Myocyte (in vitro differentiated cells): ENCODE results near the gene PLGRKT. TPM values are rescaled to one million over a fixed set of nuclear protein-coding genes. Genes with fewer than 3 reads are reported as not detected.
A peak's percentile ranks its signal among the peaks of the same experiment; 100 is the strongest.
"Not testable (repeated sequence)": the region's sequence is repeated elsewhere in the genome, so short reads cannot be mapped to it uniquely, and the experiment has no call there.

ENCODE experiments used
- DNase-seq: peaks from one replicate; pipeline ENCODE4 v3.0.0-alpha.2; 2012; ENCODE audit warnings: low read depth
- total RNA-seq: library from RNA; depleted of rRNA; stranded (reverse); fragments of >200 nt; gene quantifications from 2 replicates; pipeline ENCODE4 v1.2.3, GENCODE V29; 2014

Gene PLGRKT
- total RNA-seq, 1 donor from 2014 or later: 46.9 TPM

- no peak for DNase-seq
These were observed 15.3 kb upstream of the PLGRKT start for GRCh38 chr9:5453004-5453403.

- DNase-seq: no peak
These were observed 14.5 kb upstream of the PLGRKT start for GRCh38 chr9:5452286-5452609.

DNA sequence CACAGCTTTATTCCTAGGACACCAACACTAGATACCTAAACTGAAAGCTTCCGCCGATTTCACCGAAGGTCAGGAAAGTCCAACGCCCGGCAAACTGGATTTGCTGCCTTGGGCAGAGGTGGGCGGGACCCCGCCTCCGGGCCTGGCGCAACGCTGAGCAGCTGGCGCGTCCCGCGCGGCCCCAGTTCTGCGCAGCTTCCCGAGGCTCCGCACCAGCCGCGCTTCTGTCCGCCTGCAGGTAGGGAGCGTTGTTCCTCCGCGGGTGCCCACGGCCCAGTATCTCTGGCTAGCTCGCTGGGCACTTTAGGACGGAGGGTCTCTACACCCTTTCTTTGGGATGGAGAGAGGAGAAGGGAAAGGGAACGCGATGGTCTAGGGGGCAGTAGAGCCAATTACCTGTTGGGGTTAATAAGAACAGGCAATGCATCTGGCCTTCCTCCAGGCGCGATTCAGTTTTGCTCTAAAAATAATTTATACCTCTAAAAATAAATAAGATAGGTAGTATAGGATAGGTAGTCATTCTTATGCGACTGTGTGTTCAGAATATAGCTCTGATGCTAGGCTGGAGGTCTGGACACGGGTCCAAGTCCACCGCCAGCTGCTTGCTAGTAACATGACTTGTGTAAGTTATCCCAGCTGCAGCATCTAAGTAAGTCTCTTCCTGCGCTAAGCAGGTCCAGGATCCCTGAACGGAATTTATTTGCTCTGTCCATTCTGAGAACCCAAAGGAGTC is 12.8 kb upstream of the PLGRKT start, which contains the start of gene CD274:
Gene CD274, plus strand, starts transcription at position 184 of the 733 bp plus-strand sequence. CDS start 5,572 bp downstream, outside the sequence.
- peak; percentile 84 for DNase-seq

GRCh38 chr9:5449521-5450358 is 12.0 kb upstream of the PLGRKT start:
- DNase-seq: no peak

DNA sequence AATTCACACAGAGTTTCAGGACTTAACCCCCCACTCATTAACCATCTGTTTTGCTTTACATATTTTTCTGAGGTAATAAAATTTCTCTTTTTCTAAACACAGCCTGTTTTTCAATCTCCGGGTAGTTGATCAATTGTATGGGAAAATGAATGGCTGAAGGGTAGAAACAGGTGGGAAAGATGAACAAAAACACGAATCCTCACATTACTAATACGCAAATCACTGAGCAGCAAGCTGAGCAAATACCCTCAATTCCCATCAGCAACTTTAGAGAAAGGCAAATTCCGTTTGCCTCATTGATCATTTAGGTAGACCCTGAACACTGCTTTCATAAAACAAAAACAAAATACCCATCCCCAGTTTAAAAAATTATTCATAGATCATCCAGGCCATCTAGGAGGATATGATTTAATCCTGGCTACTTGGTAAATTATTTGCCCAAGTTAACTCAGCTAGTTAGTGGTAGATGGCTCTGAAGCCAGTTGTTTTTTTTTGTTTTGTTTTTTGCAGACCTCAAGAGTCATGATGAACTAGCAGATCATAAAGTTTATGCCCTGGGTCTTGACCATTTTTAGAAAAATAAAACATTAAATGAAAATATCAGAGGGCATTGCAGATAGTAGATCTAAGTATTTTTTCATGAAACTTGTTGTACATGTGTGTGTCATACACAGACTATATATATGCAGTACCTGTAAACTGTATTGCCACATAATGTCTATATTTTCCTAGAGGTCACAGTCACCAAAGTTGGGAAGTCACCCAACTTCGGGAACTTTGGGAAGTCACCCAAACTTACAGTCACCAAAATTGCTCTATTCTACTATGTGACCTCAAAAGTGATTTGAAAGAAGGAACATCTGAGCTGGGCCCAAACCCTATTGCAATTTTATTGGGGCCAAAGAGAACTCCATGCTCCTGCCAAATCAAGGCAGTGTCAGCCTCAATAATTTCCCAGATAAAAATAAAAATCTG is 11.0 kb upstream of the PLGRKT start:
- no peak for DNase-seq

DNA sequence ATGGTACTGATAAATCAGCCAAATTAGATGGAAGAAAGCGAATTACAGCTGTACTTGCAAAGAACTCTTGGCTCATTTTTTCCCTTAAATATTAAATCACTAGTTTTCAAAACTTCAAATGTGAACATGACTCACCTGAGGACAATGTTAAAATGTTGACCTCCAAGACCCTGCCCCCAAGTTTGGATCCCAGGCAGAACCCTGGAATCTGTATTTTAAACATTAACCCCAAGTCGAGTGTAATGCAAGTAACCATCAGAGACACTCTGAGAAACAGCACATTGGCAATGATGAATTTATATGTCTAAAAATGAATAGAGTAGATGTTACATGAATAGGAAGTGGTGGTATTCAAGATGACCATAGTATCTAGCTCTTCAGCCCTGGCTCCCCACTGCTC is 10.3 kb upstream of the PLGRKT start:
- no peak for DNase-seq

GRCh38 chr9:5447337-5447736 is 9.6 kb upstream of the PLGRKT start:
- no peak for DNase-seq

GRCh38 chr9:5446451-5447236 is 8.9 kb upstream of the PLGRKT start:
- DNase-seq: peak; percentile 75

DNA sequence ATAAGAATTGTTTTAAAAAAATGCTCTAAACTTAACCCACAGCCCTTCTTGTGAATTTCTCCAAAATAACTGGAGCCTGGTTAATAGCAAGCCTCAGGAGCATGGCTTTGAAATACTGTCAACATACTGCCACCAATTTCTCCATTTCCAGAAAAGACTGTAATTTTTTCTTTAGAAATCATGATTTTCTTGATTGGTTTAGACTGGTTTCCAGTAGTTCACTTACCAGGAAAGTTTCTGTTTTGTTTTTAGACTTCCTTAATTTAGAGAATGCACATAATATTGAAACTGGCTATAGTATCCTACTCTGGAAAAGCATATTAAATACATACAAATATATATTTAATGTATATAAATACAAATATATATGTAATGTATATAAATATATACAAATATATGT is 8.2 kb upstream of the PLGRKT start:
- DNase-seq: no peak

DNA sequence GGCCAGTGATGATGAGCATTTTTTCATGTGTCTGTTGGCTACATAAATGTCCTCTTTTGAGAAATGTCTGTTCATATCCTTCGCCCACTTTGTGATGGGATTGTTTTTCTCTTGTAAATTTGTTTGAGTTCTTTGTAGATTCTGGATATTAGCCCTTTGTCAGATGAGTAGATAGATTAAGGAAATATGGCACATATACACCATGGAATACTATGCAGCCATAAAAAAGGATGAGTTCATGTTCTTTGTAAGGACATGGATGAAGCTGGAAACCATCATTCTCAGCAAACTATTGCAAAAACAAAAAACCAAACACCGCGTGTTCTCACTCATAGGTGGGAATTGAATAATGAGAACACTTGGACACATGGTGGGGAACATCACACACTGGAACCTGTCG is 7.4 kb upstream of the PLGRKT start:
- DNase-seq: not testable (repeated sequence)

- no peak for DNase-seq
These were observed 6.1 kb upstream of the PLGRKT start for GRCh38 chr9:5443850-5444249.

DNA sequence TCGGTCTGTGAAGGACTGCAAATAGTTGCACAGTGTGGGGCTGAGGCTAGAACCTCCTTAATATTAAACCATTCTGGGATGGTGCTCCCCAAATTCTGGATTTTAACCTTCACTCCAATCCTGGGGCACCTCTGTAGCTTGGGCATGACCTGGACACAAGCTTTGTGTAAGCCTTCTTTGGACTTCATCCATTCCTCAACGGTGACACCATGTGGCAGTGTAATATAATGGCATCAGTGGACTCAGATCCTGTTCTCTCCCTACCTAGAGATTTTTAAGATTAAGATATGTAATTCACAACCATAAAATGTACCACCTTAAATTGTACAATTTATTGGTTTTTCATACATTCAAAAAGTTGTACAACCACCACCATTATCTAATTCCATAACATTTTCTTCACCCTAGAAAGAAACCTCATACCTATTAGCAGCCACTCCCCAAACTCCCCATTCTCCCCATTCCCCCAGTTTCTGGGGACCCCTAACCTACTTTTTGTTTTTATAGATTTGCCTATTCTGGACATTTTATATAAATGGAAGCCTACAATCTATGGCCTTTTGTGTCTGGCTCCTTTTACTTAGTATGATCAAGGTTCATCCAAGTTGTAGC is 4.8 kb upstream of the PLGRKT start:
- peak; percentile 77 for DNase-seq

DNA sequence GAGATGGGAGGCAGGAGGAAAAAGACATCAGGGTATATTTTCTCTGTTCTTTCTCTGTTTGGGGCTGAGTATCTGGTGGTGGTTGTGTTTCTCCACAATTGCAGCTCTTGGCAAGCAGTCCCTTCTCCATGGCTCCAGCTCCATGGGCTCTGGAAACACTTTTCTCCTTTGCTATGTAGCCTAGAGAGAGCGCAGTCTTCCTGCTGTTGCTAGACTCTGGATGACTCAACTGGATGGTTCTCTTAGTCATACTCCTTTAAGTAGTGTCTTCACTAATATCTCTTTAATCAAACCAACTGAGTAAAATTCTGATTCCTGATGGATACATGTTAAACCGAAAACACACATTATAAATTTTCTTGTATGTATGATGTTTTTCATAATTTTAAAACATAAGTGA is 3.3 kb upstream of the PLGRKT start:
- DNase-seq: peak; percentile 18

- DNase-seq: no peak
These were observed 2.7 kb upstream of the PLGRKT start for GRCh38 chr9:5440426-5440825.

DNA sequence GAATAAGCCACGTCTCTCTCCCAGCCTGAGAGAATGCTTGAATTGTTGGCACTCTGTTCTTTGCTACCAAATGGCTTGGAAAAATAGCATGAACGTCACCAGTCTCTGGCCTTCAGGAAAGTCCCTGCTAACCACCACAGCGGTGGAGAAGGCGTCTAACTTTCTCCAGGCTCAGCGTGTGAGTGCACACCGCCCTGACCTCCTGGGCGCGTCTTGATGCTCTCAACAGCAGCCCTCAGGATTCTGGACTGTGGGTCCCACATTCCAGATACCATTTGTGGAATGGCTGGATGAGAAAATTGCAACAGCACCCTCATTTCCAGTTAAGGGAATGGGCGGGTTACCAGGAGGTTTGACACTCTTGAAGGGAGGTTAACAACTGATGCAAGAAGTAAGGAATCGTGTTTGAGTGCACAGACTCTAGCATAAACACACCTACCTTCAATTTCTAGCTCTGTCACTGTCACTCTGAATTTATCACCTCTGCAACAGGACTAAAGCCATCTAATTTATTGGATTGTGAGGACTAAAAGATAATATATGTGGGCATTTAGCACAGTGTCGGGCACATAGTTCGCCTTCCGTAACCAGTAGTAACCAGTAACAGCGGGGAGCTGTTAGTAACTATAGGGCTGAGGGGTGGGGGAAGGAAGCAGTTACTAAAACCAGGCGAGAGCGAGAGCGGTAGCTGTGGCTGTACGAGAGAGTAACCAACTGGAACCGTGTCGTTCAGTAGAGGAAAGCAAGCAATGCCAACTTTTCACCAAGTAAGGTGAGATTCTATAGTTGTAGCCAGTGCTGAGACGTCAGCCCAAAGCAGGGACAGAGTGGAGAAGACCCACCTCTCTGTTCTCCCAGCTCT is 807 bp upstream of the PLGRKT start:
- DNase-seq: peak; percentile 55

GRCh38 chr9:5436441-5436840 is 1.3 kb downstream of the PLGRKT start:
- no peak for DNase-seq

GRCh38 chr9:5435912-5436311 is 1.8 kb downstream of the PLGRKT start:
- no peak for DNase-seq

DNA sequence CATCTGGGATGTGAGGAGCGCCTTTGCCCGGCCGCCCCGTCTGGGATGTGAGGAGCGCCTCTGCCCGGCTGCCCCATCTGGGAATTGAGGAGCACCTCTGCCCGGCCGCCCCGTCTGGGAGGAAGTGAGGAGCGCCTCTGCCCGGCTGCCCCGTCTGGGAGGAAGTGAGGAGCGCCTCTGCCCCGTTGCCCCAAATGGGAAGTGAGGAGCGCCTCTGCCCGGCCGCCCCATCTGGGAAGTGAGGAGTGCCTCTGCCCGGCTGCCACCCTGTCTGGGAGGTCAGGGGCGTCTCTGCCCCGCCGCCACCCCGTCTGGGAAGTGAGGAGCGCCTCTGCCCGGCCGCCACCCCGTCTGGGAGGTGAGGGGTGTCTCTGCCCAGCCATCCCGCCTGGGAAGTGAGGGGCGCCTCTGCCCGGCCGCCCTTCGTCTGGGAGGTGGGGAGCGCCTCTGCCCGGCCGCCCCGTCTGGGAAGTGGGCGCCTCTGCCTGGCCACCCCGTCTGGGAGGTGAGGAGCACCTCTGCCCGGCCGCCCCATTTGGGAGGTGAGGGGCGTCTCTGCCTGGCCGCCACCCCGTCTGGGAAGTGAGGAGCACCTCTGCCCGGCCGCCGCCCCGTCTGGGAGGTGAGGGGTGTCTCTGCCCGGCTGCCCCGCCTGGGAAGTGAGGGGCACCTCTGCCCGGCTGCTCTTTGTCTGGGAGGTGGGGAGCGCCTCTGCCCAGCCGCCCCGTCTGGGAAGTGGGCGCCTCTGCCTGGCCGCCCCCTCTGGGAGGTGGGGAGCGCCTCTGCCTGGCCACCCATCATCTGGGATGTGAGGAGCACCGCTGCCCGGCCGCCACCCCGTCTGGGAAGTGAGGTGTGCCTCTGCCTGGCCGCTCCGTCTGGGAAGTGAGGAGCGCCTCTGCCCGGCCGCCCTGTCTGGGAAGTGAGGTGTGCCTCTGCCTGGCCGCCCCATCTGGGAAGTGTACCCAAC is 3.6 kb downstream of the PLGRKT start:
- DNase-seq: not testable (repeated sequence)
